Upper lobe of left lung (tissue), 4 donors: Measurements from ENCODE around the gene GABBR1.

Experiments used
- EP300 ChIP-seq, 4 donors: sonication (generic); formaldehyde crosslinking; IDR thresholded peaks; one replicate each; pipeline ENCODE4 v1.5.1; 2017; ENCODE audit warnings: antibody characterized with exemption in 4 of 4, control low read depth in 2 of 4
- TF ChIP-seq, protein P1 (sequence below), 6 experiments: fragments of 450-650 bp in 4 of 6; fragments of 200-600 bp in 2 of 6; sonication (generic) in 2 of 6; IDR thresholded peaks; one replicate each; pipeline ENCODE4 v1.5.1; 2016 to 2019; ENCODE audit warnings: antibody characterized with exemption in 6 of 6

DNA sequence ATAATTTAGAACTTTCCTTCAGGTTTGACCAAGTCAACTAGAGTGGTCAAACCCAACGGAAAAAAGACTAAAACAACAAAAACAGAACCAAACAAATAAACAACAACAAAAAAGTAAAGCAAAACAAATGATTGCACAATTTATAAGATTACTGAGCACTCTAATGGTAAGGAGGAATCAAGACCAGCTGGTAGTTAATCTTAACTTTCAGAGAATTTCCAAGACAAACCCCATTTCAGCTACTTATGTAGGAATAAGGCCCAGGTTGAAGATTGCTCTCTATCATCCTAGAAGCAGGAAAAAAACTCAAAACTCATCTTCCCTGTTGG lies 107.7 kb downstream of the GABBR1 start:
- no peak for TF ChIP-seq EP300 (IDR thresholded peaks at IDR 0.05)
- TF ChIP-seq, protein P1, sequence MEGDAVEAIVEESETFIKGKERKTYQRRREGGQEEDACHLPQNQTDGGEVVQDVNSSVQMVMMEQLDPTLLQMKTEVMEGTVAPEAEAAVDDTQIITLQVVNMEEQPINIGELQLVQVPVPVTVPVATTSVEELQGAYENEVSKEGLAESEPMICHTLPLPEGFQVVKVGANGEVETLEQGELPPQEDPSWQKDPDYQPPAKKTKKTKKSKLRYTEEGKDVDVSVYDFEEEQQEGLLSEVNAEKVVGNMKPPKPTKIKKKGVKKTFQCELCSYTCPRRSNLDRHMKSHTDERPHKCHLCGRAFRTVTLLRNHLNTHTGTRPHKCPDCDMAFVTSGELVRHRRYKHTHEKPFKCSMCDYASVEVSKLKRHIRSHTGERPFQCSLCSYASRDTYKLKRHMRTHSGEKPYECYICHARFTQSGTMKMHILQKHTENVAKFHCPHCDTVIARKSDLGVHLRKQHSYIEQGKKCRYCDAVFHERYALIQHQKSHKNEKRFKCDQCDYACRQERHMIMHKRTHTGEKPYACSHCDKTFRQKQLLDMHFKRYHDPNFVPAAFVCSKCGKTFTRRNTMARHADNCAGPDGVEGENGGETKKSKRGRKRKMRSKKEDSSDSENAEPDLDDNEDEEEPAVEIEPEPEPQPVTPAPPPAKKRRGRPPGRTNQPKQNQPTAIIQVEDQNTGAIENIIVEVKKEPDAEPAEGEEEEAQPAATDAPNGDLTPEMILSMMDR (IDR thresholded peaks at IDR 0.05), result no peak
